HG02884 (cell line): ENCODE data around the gene AGAP1.

Experiments
- ATAC-seq: cut with Tn5 transposase; IDR thresholded peaks from one replicate; pipeline ENCODE4 v1.9.1; 2021; ENCODE audit warnings: mild to moderate bottlenecking, moderate library complexity; ENCODE audit not compliant: unreplicated experiment

The AGAP1 gene

GRCh38 chr2:235626658-235627057 lies 132.8 kb downstream of the AGAP1 start:
- ATAC-seq, result no peak

DNA sequence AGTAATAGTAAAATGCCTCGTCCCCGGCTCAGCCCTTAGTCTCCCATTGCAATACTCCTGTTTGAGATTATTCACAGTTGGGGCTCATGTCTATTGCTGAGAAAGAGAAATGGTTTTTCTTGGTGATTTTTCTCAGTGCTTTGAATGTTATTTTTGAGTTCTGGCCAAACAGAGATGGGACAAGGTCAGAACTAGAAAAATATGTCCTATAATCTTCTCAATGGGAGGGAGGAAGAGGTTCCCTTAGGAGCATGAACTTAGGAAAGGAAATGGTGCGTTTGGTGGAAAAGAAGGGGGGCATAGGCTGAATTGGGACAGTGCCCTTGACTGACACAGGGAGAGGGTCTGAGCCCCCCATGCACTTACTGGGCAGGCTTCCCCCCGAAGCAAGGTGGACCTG lies 133.8 kb downstream of the AGAP1 start:
- ATAC-seq, result no peak

GRCh38 chr2:235630718-235631296 lies 137.0 kb downstream of the AGAP1 start:
- ATAC-seq, result no peak

GRCh38 chr2:235634435-235635158 lies 140.8 kb downstream of the AGAP1 start:
- ATAC-seq, result no peak

GRCh38 chr2:235636546-235636945 lies 142.7 kb downstream of the AGAP1 start:
- ATAC-seq, result no peak

DNA sequence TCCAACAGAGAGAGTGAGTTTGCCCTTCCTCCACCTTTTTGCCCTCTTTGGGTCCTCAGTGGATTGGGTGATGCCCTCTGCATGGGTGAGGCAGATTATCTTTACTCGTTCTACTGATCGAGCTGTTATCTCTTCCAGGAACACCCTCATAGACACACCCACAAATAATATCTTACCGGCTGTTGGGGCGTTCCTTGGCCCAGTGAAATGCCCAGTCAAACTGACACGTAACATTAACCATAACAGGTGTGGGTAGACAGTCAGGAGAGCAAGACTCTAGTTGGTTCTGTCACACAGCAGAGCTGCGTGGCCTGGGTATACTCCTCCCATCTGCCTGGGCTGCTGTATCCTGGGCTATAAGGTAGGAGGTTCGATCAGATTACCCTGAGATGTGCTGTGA lies 144.1 kb downstream of the AGAP1 start:
- ATAC-seq, result no peak

DNA sequence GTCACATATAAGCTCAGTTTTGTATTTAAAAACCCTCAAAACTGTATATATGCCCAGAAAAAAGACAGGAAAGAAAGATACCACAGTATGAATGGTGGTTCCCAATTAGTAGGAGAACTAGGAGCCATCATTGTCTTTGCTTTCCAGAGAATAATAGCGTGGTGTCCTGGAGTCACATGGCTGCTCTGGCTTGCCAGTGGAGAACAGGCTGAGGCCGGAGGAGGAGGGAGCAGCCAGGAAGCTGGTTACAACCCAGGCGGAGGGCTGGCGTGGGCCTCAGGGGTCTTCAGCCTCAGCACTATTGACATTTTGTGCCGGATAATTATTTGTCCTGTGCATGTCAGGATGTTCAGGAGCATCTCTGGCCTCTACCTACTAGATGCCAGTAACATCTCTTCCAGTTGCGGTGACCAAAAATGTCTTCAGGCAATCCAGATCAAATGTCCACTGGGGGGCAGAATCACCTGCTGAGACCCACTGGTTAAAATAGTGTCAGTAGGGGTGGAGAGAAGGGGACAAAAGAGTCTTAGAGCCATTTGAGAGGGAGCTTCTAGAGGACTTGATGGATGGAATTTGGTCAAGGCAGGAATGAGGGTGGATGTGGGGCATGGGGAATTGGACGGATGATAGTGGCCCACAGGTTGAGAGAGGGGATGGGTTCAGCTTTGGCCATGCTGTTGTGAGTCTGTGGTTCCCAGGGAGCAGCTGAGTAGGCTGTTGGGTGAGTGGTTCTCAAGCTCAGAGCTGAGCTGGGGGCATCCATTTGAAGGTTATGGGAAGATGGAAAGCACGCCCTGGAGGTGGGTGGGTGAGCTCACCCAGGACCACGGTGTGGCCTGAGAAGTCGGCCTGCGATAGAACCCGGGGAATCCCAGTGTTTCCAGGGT lies 144.9 kb downstream of the AGAP1 start:
- ATAC-seq, result no peak

GRCh38 chr2:235639428-235639773 lies 145.6 kb downstream of the AGAP1 start:
- ATAC-seq, result no peak

DNA sequence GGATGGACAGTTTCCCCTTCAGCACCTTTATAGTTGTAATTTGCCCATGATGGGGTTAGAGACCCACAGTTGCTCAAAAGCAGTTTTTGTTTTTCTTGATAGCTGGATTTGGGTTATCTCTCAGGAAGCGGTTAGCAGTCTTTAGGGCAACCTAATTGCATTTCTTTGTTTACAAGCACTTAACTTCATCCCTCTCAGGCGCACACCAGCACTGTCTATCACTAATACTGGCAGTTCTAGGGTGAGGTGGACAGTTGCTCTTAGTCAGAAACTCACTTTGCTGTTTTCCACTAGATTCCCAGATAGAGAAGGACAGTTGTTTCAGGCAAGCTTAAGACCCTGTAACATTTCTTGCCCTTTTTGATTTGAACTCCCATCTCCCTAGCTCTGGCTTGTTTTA lies 146.0 kb downstream of the AGAP1 start:
- no peak for ATAC-seq

- ATAC-seq, result no peak
These were observed 146.5 kb downstream of the AGAP1 start for GRCh38 chr2:235640377-235640776.

GRCh38 chr2:235640926-235641723 lies 147.3 kb downstream of the AGAP1 start:
- no peak for ATAC-seq

DNA sequence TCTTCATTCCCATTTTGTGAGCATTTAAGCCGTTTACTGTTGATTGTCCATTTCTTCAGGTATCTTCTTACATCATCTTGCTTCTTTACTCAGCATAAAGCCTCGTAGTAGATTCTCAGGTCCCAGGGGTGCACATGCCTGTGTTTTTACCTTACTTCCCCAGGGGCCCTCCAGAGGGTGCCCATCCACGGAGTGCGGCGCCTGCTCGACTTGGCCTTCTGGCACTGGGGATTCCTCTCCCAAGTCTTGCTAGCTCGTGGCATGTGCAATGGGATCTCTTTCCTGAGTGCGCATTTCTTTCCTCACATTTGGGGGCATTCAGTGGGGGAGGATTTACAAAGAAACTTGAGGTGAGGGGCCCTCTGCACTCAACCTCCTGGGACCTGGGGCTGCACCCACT lies 148.1 kb downstream of the AGAP1 start:
- ATAC-seq, result no peak

GRCh38 chr2:235642446-235643098 lies 148.7 kb downstream of the AGAP1 start:
- no peak for ATAC-seq

GRCh38 chr2:235643680-235644511 lies 150.1 kb downstream of the AGAP1 start:
- ATAC-seq, result no peak

GRCh38 chr2:235647264-235647663 lies 153.4 kb downstream of the AGAP1 start:
- ATAC-seq, result no peak

DNA sequence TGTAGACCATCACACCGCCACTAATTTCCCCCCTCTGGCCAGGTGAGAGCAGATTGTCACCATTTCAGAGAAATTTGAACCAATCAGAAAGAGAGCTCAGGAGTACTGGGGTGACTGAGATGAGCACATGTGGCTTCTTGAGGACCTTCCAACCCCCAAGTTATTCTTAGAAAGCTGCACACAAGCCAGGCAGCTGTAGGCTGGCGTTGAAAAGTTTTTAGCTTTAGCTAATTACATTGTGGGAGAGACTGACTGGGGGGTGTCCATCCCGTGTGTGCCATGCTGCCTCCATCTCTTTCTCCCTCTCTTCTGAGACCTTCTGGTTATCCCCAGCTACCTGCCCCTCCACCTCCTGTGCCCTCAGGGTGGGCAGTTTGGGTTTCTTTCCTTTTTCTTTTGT lies 154.0 kb downstream of the AGAP1 start:
- no peak for ATAC-seq

DNA sequence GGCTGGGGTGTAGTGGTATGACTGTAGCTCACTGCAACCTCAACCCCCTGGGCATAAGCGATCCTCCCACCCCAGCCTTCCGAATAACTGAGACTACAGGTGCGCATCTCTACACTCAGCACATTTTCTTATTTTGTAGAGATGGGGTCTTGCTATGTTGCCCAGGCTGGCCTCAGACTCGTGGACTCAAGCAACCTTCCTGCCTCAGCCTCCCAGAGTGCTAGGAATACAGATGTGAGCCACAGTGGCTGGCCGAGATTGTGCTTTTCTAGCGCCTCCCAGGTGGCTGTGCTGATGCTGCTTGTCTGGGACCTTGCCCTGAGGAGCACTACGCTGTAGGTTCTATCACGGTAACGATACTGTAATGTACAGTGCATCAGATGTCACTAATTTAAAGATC lies 155.6 kb downstream of the AGAP1 start:
- ATAC-seq, result no peak

DNA sequence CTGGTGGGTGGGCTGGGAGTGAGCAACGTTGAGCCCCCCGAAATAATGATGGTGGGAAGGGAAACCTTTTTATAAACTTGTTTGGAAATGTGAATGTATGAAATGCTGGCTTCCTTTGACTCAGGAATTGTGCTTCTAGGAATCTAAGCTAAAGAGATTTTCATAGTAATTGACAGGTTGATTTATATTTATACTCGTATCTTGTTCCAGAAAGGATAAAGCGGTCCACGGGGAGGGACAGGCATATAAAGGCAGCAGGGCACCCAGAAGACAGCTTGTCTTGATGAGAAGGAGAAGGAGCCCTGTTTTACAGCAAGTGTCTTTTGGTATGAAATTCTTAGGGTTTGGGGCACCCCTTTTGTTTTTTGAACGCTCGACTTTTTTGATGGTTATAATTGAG lies 157.8 kb downstream of the AGAP1 start:
- no peak for ATAC-seq

DNA sequence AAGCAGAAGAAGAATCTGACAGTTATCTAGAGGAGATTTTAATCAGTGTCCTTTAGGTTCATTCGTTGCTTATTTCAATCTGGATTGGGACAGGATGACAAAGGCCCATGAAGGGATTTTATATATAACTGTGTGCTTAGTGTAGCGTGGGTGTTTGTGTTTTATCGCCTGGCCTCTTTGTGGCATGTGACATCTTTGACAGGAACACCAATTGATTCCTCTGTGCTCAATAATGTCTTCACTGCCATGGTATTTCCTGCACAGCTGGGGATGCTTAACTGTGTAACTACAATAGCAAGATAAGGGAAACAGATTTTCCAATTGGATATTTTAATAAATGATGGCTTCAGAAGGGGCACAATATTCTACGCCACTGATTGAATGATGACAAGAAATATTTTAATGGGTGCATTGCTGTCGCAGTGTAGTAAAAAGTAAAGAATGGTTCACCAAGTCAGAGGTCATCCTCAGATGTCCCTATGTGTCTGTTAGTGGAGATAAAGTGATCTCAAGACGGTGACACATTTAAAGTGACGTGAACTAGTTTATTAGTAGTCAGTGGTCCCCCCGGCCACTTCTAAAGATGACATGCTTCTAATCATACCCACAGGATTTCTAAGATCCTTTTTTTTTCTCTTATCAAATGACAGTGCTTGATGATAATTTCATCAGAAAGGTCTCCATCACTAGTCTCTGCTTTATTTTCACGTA lies 160.4 kb downstream of the AGAP1 start:
- no peak for ATAC-seq
